ENCODE results near the gene DDX25.

DNA sequence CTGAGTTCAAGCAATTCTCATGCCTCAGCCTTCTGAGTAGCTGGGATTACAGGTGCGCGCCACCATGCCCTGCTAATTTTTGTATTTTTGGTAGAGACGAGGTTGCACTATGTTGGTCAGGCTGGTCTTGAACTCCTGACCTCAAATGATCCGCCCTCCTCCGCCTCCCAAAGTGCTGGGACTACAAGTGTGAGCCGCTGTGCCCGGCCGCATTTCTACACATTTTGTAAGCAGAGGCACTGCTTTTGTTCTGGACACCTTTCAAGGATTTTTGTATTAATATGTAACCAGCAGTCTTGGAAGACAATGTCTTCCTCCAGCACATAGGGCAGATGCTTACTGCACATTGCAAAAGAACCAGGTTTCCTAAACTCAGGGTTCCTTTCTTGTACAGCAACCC, 30.2 kb downstream of the DDX25 start:
- TF ChIP-seq, protein P1, sequence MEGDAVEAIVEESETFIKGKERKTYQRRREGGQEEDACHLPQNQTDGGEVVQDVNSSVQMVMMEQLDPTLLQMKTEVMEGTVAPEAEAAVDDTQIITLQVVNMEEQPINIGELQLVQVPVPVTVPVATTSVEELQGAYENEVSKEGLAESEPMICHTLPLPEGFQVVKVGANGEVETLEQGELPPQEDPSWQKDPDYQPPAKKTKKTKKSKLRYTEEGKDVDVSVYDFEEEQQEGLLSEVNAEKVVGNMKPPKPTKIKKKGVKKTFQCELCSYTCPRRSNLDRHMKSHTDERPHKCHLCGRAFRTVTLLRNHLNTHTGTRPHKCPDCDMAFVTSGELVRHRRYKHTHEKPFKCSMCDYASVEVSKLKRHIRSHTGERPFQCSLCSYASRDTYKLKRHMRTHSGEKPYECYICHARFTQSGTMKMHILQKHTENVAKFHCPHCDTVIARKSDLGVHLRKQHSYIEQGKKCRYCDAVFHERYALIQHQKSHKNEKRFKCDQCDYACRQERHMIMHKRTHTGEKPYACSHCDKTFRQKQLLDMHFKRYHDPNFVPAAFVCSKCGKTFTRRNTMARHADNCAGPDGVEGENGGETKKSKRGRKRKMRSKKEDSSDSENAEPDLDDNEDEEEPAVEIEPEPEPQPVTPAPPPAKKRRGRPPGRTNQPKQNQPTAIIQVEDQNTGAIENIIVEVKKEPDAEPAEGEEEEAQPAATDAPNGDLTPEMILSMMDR (conservative IDR thresholded peaks at IDR 0.05), result no peak
- TF ChIP-seq ZFX (IDR thresholded peaks at IDR 0.05), result no peak
